ENCODE measurements around the gene KRTAP10-10. TPM values are rescaled to one million over a fixed set of nuclear protein-coding genes. Genes with fewer than 3 reads are reported as not detected.
"Not testable (repeated sequence)": the region's sequence is repeated elsewhere in the genome, so short reads cannot be mapped to it uniquely, and the experiment has no call there.

Gene KRTAP10-10
- total RNA-seq, 2 donors from 2014 or later: not detected

- intact Hi-C loops (cut with DNase I); DNase-seq; ATAC-seq: not testable (repeated sequence)
Observed at GRCh38 chr21:44646366-44647221, 9.4 kb downstream of the KRTAP10-10 start, which contains the start of gene KRTAP10-11. KRTAP10-11 (plus strand) TSS chr21:44646414; CDS start chr21:44646459, 45 bp downstream.

GRCh38 chr21:44647222-44647552, 10.0 kb downstream of the KRTAP10-10 start:
- DNase-seq: no peak
- intact Hi-C loops (cut with DNase I): no loop called here

DNA sequence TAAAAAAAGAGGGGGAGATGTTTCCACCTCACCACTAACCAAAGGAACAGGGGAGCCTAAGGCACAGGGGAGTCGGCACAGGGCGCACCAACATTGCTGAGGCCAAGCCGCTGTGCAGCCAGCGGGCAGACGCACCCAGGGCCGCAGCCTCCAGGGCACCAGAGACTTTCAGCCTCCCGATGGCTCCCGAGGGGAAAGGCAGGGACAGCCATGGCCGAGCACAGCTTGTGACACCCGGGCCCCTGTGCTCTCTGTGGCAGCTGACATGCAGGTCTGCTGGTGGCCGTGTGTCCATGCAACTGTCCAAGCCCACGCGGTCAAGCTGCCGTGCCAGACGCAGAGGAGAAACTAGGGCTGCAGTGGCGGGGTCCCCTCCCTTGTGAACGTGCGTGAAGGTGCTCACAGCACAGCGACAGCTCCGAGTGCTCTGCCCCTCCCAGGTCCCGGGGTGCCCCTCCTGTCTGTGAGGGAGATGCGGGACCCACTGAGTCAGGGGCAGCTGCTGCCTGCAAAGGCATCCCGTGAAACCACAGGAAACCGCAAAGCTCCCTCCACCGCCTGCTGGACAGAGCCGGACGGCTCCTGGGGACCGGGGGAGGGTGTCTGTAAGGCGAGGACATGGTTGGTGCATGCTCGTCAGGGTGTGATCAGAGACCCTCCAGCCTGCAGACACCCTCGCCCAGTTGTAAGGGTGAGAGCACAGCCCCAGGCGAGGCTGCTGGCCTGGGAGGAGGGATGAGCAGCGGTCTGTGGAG, 11.6 kb downstream of the KRTAP10-10 start:
- DNase-seq (no peak), ATAC-seq (no peak)
- intact Hi-C loops (cut with DNase I): no loop called here

More at GRCh38 chr21:44647222-44647552, 10.0 kb downstream of the KRTAP10-10 start:
- ATAC-seq: no peak

- intact Hi-C loops (cut with DNase I): no loop called here
- DNase-seq: no peak
- no peak for ATAC-seq
Observed at GRCh38 chr21:44649521-44650100, 12.5 kb downstream of the KRTAP10-10 start.

GRCh38 chr21:44650265-44650972, 13.3 kb downstream of the KRTAP10-10 start:
- no peak for ATAC-seq
- DNase-seq: no peak
- intact Hi-C loops (cut with DNase I): no loop called here

GRCh38 chr21:44650973-44651675, 14.0 kb downstream of the KRTAP10-10 start:
- intact Hi-C loops (cut with DNase I): no loop called here
- DNase-seq (no peak), ATAC-seq (no peak)

- DNase-seq (no peak), ATAC-seq (no peak)
- intact Hi-C loops (cut with DNase I): no loop called here
Observed at GRCh38 chr21:44653123-44653522, 16.0 kb downstream of the KRTAP10-10 start.

DNA sequence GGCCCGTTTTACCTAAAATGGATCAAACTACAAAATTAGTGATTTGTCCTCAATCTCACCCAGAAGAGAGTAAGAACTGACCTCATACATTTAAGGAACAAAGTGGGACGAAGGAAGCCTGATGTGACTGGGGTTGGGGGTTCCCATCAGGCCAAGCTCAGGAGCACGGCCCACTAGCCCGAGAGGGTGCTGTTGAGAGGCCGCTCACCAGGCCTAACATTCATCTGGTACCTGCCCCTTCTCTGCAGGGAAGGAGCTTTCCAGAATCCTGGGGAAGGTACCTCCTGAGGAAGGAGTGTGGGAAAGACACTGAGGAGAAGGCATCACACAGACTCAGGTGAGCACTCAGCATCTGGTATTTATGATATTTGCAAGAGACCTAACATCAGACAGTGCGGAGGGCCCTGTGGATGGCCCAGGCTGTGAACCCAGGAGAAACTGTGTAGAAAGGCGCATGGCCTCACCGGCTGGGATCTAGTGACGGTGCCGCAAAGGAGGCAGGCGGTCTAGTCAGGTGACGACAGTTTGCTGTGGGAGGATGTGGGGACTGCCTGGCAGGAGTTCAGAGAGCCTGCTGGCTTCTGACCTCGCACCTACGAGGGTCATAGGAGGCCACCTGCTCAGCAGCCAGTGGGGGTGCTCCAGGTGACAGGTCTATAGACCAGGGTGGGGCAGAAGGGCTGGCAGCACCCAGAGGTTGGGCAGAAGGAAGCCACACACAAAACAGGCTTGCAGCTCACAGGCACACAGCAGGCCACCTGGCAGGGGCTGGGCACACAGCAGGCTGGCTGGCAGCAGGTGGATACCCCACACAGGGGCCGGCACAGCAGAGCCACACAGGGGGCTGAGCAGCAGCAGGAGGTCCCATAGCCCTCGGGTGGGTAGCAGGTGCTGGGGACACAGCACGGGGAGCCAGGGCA, 16.8 kb downstream of the KRTAP10-10 start:
- intact Hi-C loops (cut with DNase I): no loop called here
- DNase-seq (no peak), ATAC-seq (peak in 1 of 2 donors; percentile 34)

DNA sequence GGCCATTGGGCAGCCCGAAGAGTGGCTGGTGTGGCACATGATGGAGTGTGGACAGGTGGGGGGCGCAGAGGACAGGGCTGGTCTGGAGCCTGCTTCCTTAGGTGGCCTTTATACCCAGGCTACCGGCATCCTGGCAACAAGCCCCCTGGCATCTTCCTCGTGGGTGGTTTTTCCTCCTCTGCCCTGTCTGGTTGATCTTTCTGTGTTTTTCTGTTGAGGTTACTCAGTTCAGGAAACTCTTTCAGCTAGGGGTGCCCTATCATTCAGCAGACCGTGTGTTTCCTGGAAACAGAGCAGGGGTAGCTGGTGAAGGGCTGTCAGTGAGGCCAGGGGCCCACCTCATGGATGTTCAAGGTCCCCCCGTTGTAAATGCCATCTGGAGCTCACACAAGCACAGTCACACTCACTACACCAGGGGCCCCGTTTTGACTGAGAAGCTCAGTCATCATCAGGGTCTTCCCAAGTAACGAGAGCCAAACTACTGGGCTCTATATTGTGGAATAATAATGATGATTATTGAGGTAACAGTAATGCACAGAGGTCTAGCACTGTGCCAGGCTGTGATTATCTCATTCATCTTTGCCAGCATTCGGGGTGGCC, 17.5 kb downstream of the KRTAP10-10 start, which contains the start of gene KRTAP12-4:
Gene KRTAP12-4 (minus strand): TSS at position 84 of the 600 bp plus-strand sequence. CDS start 45 bp downstream, at position 39.
- no peak for ATAC-seq
- intact Hi-C loops (cut with DNase I): no loop called here
- DNase-seq: no peak

DNA sequence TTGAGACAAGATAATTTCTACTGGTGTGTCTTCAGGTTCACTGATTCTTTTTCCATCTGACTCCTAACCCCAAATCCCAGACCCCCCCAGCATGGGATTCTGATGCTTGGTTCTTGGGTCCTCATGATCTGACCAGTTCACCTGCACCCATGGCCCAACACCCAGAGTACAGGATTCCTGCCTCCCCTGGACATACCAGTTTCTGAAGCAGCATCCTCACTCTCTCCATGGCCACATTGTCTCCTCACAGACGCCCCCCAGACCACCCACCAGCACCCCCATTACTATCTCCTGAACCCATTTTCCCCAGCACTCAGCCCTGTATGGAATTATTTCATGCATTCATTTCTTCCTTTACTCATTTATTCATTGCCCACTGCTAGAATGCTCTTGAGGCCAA, 19.7 kb downstream of the KRTAP10-10 start:
- intact Hi-C loops (cut with DNase I): no loop called here
- DNase-seq (no peak), ATAC-seq (no peak)

DNA sequence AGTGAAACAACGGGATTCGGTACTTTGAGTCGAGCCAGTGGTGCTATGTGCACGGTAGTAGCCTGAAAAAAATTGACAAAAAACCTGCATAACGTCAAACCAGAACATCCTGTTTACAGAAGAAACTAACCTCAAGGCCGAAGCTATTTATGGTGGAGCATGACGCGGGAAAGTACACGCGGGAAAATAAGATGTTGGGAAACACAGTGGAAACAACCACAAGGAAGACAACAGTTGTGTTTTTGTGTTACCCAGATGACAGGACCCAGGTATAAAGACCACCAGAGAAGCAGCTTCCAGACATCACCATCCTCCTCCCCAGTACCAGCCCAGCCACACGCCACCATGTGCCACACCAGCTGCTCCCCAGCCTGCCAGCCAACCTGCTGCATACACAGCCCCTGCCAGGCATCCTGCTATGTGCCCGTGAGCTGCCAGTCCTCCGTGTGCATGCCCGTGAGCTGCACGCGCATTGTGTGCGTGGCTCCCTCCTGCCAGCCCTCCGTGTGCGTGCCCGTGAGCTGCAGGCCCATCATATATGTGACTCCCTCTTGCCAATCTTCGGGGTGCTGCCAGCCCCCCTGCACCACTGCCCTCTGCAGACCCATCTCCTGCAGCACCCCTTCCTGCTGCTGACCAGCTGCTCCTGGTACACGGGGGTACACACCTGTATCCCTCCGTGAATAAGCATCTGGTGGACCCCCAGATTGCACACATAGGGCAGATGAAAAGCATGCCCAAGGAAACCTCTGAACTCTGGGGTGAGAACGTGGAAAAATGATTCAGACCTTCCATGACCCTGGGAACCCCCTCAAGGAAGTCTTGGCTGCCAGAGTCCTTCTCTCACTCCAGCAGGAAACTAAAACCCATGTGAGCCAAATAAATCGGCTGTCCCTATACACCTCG, 20.7 kb downstream of the KRTAP10-10 start, which contains the start of gene KRTAP12-3:
Gene KRTAP12-3 (plus strand): TSS at position 298 of the 906 bp plus-strand sequence. CDS start 48 bp downstream, at position 346.
- intact Hi-C loops (cut with DNase I): no loop called here
- peak in 1 of 2 donors; percentile 58 for ATAC-seq
- no peak for DNase-seq

- DNase-seq: no peak
- ATAC-seq: no peak
- intact Hi-C loops (cut with DNase I): no loop called here
Observed at GRCh38 chr21:44658541-44658910, 21.4 kb downstream of the KRTAP10-10 start.

GRCh38 chr21:44658913-44659595, 21.9 kb downstream of the KRTAP10-10 start:
- no peak for DNase-seq
- no peak for ATAC-seq
- intact Hi-C loops (cut with DNase I): no loop called here

GRCh38 chr21:44661567-44661966, 24.4 kb downstream of the KRTAP10-10 start:
- DNase-seq; intact Hi-C loops (cut with DNase I); ATAC-seq: not testable (repeated sequence)

DNA sequence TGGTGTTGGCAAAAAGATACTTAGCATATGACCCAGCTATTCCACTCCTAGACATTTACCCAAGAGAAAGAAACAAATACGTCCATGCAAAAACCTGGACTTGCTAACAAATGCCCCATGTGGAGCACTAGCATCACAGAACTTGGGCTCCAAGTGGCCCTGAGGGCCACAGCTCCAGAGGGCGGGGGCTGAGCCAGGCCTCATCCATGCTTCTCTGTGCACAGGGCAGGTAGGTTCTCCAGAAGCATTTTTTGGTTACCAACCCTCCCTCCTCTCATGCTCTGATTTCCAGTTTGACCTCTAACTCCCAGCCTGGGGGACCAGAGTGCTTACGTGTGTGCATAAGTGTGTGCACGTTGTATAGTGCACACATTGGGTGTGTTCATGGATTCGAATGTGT, 27.5 kb downstream of the KRTAP10-10 start:
- intact Hi-C loops (cut with DNase I): no loop called here
- DNase-seq (no peak), ATAC-seq (no peak)
